ENCODE results near the gene A3GALT2.

Gene A3GALT2

DNA sequence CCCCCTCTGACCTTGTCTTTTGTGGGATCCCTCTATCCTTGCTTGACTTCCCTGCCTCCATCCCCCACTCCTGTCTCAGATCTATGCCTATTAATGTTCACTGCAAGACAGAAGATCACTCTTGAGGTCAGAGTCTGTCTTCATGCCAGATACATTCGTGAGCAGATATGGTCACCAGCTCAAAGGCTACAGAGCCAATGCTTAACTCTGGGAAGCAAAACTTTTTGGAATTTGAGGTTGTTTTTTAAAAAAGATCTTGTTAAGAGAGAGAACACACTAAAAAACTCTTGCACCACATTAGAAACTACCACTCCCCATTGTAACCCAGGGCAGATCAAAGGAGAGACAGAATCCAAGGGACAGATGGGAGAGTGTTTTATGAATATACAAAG lies 17.1 kb upstream of the A3GALT2 start:
- TF ChIP-seq POLR2AphosphoS5 (IDR thresholded peaks at IDR 0.05; ENCODE audit: low read depth, low read length) (no peak), POU2F2 (IDR thresholded peaks at IDR 0.05; ENCODE audit: low read depth, low read length) (no peak), TAF1 (IDR thresholded peaks at IDR 0.05; ENCODE audit: low read depth, low read length) (no peak), POLR2A (IDR thresholded peaks at IDR 0.05; ENCODE audit: low read depth, low read length) (no peak), PAX5 (IDR thresholded peaks at IDR 0.05; ENCODE audit: insufficient read depth, low read length, severe bottlenecking) (no peak), SPI1 (IDR thresholded peaks at IDR 0.05; ENCODE audit: low read depth, low read length) (no peak)
- DNase-seq (ENCODE audit: insufficient read length, low spot score) (no peak), FAIRE-seq (no peak)

DNA sequence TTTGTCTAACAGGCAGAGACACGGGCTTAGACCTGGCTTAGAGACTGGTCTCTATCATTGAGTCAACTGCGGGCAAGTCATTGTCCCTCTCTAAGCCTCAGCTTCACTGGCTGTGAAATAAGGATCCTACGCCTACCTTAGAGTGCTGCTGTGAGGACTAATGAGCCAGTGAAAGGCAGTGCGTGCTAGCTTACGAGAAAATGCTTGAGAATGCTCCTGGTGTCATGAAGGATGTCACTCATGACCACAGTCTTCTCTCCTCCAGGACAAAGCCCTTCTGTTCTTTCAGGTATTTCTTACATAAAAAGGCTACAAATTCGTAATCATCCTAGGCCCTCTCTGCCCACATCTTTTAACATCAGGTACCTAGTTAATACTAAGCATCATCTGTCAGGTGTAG lies 16.5 kb upstream of the A3GALT2 start:
- no peak for FAIRE-seq
- no peak for DNase-seq (ENCODE audit: insufficient read length, low spot score)
- TF ChIP-seq PAX5 (IDR thresholded peaks at IDR 0.05; ENCODE audit: insufficient read depth, low read length, severe bottlenecking) (no peak), POLR2A (IDR thresholded peaks at IDR 0.05; ENCODE audit: low read depth, low read length) (no peak), TAF1 (IDR thresholded peaks at IDR 0.05; ENCODE audit: low read depth, low read length) (no peak), SPI1 (IDR thresholded peaks at IDR 0.05; ENCODE audit: low read depth, low read length) (no peak), POU2F2 (IDR thresholded peaks at IDR 0.05; ENCODE audit: low read depth, low read length) (no peak), POLR2AphosphoS5 (IDR thresholded peaks at IDR 0.05; ENCODE audit: low read depth, low read length) (no peak)

DNA sequence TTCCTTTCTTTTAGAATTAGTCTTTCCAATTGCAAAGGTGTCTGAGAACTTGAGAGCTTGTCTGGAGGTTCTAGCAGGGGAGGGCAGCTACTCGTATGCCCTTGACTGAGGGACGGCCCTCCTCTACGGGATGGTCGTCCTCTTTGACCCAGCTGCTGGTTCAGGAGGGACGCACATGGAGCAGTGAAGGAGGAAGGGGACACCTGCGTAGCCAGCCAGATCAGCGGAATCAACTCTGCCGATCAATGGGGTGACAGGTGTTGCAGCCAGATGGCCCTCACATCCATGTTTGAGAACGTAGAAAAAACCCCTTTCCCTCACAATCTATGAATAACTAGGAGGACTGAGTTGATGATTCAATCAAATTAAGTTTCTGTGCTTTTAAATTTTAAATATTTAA lies 15.7 kb upstream of the A3GALT2 start:
- FAIRE-seq (no peak), DNase-seq (ENCODE audit: insufficient read length, low spot score) (no peak)
- TF ChIP-seq SPI1 (IDR thresholded peaks at IDR 0.05; ENCODE audit: low read depth, low read length) (no peak), POLR2AphosphoS5 (IDR thresholded peaks at IDR 0.05; ENCODE audit: low read depth, low read length) (no peak), POLR2A (IDR thresholded peaks at IDR 0.05; ENCODE audit: low read depth, low read length) (no peak), PAX5 (IDR thresholded peaks at IDR 0.05; ENCODE audit: insufficient read depth, low read length, severe bottlenecking) (no peak), POU2F2 (IDR thresholded peaks at IDR 0.05; ENCODE audit: low read depth, low read length) (no peak), TAF1 (IDR thresholded peaks at IDR 0.05; ENCODE audit: low read depth, low read length) (no peak)

DNA sequence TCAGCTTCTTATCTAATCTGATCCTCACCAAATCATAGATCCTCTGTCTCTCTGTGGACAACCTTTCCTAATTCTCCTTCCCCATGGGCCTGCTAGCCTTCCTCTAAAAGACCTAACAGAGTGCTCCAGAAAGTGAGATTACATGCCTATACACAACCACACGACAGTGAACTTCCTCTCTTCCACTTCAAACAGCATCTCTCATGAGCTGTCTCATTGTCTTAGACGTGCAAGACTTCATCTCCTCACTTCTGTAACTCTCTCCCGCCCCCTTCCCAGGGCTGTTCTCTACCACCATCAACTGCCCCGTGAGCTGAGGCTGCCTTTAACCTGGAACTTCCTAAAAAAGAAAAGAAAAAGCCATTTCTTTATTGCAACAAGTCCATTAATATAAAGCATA lies 14.1 kb upstream of the A3GALT2 start:
- TF ChIP-seq POU2F2 (IDR thresholded peaks at IDR 0.05; ENCODE audit: low read depth, low read length) (no peak), SPI1 (IDR thresholded peaks at IDR 0.05; ENCODE audit: low read depth, low read length) (peak; percentile 51)
- DNase-seq (ENCODE audit: insufficient read length, low spot score) (no peak), FAIRE-seq (peak; percentile 66)

DNA sequence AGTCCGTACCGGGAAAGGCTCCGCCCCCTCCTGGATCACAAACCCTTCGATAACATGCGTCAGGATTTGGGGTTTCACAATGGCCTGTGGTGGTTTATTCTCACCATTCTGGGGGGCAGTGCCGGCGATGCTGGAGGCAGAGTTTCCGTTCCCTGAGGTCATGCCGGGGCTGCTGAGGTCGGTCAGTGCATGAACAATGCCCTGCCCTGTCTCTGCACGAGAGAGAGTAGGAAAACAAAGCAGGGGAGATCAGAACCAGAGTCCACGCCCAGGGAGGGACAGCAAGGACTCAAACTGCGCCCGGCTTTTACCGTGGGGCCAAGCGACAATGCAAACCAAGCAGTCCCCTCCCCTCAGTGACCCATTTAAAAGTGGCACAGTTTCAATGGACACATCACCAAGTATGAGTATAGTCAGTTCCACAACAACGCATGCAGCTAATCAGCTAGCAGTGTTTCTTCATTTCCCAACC lies 13.2 kb upstream of the A3GALT2 start:
- FAIRE-seq = peak; percentile 47
- TF ChIP-seq POLR2AphosphoS5 (IDR thresholded peaks at IDR 0.05; ENCODE audit: low read depth, low read length) (no peak), SPI1 (IDR thresholded peaks at IDR 0.05; ENCODE audit: low read depth, low read length) (no peak), TAF1 (IDR thresholded peaks at IDR 0.05; ENCODE audit: low read depth, low read length) (no peak), POLR2A (IDR thresholded peaks at IDR 0.05; ENCODE audit: low read depth, low read length) (no peak), PAX5 (IDR thresholded peaks at IDR 0.05; ENCODE audit: insufficient read depth, low read length, severe bottlenecking) (no peak), POU2F2 (IDR thresholded peaks at IDR 0.05; ENCODE audit: low read depth, low read length) (no peak)
- DNase-seq (ENCODE audit: insufficient read length, low spot score) = no peak

DNA sequence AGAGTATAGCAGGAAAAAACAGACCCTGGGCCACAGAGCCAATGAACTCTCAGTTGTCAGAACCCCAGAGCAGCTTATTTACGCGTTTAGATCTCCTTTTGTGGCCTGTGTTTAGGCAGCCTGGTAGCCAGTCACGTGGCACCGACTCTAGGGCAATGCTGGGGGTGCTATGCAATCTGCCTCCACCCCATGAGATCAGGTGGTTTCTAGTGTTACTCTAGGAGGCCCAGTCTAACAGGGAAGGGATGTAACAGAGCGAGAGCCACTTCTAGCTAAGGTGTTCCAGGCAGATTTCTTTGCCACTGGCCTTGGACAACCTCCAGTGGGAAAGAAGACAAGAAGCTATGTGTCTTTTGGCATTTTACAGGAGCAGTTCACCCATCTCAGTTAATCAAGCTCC lies 12.0 kb upstream of the A3GALT2 start:
- TF ChIP-seq PAX5 (IDR thresholded peaks at IDR 0.05; ENCODE audit: insufficient read depth, low read length, severe bottlenecking) = no peak
- TF ChIP-seq POLR2A (IDR thresholded peaks at IDR 0.05; ENCODE audit: low read depth, low read length) = no peak
- TF ChIP-seq POU2F2 (IDR thresholded peaks at IDR 0.05; ENCODE audit: low read depth, low read length) = no peak
- no peak for TF ChIP-seq POLR2AphosphoS5 (IDR thresholded peaks at IDR 0.05; ENCODE audit: low read depth, low read length)
- TF ChIP-seq TAF1 (IDR thresholded peaks at IDR 0.05; ENCODE audit: low read depth, low read length) = no peak
- no peak for TF ChIP-seq SPI1 (IDR thresholded peaks at IDR 0.05; ENCODE audit: low read depth, low read length)
- DNase-seq (ENCODE audit: insufficient read length, low spot score) = no peak
- no peak for FAIRE-seq

DNA sequence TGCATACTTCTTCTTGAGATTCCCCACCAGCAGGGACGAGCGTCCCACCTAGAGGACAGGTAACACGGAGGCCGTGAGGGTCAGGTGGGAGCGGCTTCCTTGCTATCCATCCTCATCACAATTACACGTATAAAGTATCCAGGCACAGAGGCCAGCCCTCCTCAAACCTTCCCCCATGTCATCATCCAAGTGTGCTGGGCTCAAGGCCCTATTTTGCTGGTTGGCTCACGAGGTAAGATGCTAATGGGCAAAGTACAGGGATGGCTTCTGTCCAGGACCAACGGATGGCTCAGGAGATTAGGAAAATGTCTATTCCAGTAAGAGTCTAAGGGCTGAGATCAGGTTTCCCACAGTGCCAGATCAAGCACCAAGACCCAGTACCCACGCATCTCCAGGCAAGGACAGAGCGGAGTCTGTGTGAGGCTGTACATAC lies 11.5 kb upstream of the A3GALT2 start:
- TF ChIP-seq POLR2A (IDR thresholded peaks at IDR 0.05; ENCODE audit: low read depth, low read length) (no peak), POU2F2 (IDR thresholded peaks at IDR 0.05; ENCODE audit: low read depth, low read length) (no peak), POLR2AphosphoS5 (IDR thresholded peaks at IDR 0.05; ENCODE audit: low read depth, low read length) (no peak), TAF1 (IDR thresholded peaks at IDR 0.05; ENCODE audit: low read depth, low read length) (no peak), SPI1 (IDR thresholded peaks at IDR 0.05; ENCODE audit: low read depth, low read length) (no peak), PAX5 (IDR thresholded peaks at IDR 0.05; ENCODE audit: insufficient read depth, low read length, severe bottlenecking) (no peak)
- FAIRE-seq (no peak), DNase-seq (ENCODE audit: insufficient read length, low spot score) (no peak)

DNA sequence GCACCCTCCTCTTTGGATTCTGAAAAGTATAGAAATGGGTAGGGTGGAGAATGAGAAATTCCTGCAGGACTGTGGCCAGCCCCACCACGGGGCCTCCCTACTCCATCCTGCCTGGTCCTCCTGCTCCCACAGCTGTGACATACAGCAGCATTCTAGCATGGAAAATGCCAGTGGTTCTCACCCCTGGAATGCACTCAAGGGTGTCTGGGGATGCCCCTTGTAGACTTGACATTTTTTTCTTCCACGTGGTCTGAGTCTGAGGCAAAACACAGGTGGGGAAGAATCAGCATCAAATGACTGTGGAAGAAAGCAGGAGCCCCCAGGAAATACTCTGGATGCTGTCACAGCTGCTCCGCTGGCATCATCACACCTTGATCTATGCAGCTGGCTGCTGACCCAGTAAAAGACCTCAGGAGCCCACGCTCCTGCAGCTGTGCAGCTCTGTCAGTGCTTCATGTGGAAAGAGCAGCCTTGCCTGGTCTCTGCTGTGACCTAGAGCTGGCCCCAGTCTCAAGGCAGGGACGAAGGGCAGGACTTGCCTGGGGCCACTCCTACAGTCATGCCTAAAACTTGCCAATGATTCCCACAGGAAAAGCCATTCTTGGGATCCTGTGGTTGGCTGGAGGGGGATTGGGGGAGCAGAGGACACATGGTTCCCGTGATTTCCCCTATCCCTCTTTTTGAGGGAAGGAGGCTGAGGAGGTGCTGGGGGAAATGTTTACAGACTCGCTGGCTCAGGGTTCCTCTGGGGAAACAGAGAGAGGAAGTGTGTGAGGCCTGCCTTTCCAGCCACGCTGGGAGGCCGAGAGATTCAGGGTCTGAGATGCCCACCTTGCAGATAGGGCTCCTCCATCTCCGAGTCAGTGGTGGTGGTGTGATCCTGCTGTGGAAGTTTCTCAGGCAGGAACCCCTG lies 10.8 kb upstream of the A3GALT2 start:
- TF ChIP-seq PAX5 (IDR thresholded peaks at IDR 0.05; ENCODE audit: insufficient read depth, low read length, severe bottlenecking) (no peak), SPI1 (IDR thresholded peaks at IDR 0.05; ENCODE audit: low read depth, low read length) (no peak), POU2F2 (IDR thresholded peaks at IDR 0.05; ENCODE audit: low read depth, low read length) (no peak), POLR2A (IDR thresholded peaks at IDR 0.05; ENCODE audit: low read depth, low read length) (no peak), TAF1 (IDR thresholded peaks at IDR 0.05; ENCODE audit: low read depth, low read length) (no peak), POLR2AphosphoS5 (IDR thresholded peaks at IDR 0.05; ENCODE audit: low read depth, low read length) (no peak)
- DNase-seq (ENCODE audit: insufficient read length, low spot score) (no peak), FAIRE-seq (no peak)

DNA sequence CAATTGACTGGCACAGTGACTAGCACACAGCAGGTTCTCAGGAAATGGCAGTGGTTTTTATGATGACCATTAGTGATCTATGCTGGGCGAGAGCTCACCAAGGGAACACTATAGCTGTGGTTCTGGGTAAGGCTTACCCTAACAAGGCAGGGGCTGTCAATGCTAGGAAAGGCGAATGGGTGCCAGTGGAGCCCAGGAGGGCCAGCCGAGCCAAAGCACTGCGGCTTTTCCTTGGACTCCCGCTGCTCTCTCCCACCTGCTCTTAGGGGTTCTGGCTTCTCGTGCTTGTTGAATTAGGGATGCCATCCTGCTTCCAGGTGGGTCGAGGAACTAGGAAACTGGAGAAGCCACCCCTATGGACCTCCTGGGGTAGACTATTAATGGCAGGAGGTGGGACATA lies 10.0 kb upstream of the A3GALT2 start:
- no peak for FAIRE-seq
- no peak for TF ChIP-seq SPI1 (IDR thresholded peaks at IDR 0.05; ENCODE audit: low read depth, low read length)
- no peak for TF ChIP-seq POLR2AphosphoS5 (IDR thresholded peaks at IDR 0.05; ENCODE audit: low read depth, low read length)
- TF ChIP-seq PAX5 (IDR thresholded peaks at IDR 0.05; ENCODE audit: insufficient read depth, low read length, severe bottlenecking) = no peak
- TF ChIP-seq POLR2A (IDR thresholded peaks at IDR 0.05; ENCODE audit: low read depth, low read length) = no peak
- TF ChIP-seq POU2F2 (IDR thresholded peaks at IDR 0.05; ENCODE audit: low read depth, low read length) = no peak
- TF ChIP-seq TAF1 (IDR thresholded peaks at IDR 0.05; ENCODE audit: low read depth, low read length) = no peak
- DNase-seq (ENCODE audit: insufficient read length, low spot score) = no peak

Data from GM12891 (cell line).